Measurements from ENCODE around the gene NCOA3.

DNA sequence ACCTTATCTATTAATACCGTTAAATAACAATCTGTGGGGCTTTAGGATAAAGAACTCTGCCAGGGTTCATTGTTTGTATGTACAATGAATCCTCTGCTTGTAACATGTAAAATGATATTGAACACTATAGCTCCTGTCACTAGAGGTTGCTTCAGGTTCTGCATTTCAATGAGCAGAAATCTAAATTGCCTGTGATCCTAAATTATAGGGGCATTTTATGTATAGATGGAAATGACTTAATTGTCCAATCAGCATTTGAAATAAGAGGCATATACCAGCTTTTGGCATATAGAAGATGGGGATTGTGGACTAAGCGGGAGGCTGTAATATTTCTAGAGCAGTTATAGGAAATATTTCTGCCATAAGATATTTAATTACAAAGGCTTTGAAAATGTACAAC is 2.0 kb downstream of the NCOA3 start:
- TF ChIP-seq POLR2A (IDR thresholded peaks at IDR 0.05; ENCODE audit: low read length): no peak
- TF ChIP-seq GATA1 (IDR thresholded peaks at IDR 0.05; ENCODE audit: low read depth, low read length): no peak
